HPDE6-E6E7 (cell line): Measurements from ENCODE around the gene TNRC6C.
"Not testable (repeated sequence)": the region's sequence is repeated elsewhere in the genome, so short reads cannot be mapped to it uniquely, and the experiment has no call there.

Experiments
- DNase-seq: peaks from one replicate; pipeline ENCODE4 v3.0.0; 2011; ENCODE audit warnings: missing footprints; ENCODE audit errors: extremely low spot score

The TNRC6C gene

GRCh38 chr17:78043031-78043430 is 84.5 kb downstream of the TNRC6C start:
- DNase-seq, result no peak

GRCh38 chr17:78044280-78044835 is 85.9 kb downstream of the TNRC6C start:
- DNase-seq, result no peak

- no peak for DNase-seq
These were observed 86.8 kb downstream of the TNRC6C start for GRCh38 chr17:78045316-78045715.

DNA sequence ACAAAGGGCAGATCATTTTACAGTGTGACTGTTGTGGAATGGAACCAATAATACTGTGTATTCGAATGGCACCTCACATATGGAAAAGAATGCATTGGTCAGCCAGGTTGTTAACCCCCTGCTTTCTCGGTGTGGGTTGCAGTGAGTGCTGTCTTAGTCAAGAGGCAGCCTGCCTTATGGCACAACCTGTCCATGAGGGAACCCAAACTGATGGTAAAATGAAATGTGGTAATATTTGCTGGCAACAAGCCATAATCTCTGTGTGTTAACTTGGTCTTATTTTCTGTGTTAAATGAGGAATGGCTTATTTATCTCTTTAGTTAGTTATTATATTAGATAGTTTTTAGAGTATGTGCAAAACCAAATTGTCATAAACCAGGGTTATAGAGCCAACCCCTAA is 88.4 kb downstream of the TNRC6C start:
- DNase-seq, result no peak

DNA sequence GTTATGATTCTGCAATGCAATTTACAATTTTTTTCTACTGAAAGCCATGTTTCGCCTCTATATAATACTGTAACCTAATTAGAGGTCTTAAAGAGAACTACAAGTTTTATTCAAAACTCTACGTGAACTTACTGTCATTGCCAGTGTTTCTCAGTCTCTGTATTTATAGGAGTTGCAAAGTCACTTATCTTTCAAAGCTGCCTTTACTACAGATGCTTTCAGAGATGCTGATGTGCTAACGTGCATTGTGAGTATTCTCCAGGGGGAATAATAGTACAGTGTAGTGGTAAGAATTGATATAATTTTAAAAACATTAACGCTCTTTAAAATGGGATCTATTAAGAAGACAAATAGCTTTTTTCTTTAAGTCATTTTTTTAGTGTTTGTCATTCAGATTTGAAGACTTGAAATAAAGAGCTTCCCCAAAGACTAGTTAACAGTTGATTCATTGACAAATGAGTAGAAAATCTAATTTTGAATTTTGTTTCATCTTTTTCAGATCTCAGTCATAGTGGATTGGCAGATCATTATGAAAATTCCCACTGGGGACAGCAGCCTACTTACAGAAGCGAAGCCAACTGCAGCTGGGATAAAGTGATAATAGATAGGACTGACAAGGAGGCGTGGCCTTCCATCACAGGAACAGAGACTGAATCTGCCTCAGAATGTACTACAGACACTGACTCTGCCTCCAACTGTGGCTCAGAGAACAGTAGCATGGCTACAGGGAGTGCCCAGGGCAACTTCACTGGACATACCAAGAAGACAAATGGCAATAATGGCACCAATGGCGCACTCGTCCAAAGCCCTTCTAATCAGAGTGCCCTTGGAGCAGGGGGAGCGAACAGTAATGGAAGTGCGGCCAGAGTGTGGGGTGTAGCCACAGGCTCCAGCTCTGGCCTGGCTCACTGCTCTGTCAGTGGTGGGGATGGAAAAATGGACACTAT is 90.1 kb downstream of the TNRC6C start:
- no peak for DNase-seq

DNA sequence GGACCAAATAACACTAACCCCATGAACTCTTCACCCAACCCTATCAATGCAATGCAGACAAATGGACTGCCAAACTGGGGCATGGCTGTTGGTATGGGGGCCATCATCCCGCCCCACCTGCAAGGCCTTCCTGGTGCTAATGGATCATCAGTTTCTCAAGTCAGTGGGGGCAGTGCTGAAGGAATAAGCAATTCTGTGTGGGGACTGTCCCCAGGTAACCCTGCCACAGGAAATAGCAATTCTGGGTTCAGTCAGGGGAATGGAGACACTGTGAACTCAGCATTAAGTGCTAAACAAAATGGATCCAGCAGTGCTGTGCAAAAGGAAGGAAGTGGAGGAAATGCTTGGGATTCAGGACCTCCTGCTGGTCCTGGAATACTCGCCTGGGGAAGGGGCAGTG is 91.1 kb downstream of the TNRC6C start:
- DNase-seq, result no peak

DNA sequence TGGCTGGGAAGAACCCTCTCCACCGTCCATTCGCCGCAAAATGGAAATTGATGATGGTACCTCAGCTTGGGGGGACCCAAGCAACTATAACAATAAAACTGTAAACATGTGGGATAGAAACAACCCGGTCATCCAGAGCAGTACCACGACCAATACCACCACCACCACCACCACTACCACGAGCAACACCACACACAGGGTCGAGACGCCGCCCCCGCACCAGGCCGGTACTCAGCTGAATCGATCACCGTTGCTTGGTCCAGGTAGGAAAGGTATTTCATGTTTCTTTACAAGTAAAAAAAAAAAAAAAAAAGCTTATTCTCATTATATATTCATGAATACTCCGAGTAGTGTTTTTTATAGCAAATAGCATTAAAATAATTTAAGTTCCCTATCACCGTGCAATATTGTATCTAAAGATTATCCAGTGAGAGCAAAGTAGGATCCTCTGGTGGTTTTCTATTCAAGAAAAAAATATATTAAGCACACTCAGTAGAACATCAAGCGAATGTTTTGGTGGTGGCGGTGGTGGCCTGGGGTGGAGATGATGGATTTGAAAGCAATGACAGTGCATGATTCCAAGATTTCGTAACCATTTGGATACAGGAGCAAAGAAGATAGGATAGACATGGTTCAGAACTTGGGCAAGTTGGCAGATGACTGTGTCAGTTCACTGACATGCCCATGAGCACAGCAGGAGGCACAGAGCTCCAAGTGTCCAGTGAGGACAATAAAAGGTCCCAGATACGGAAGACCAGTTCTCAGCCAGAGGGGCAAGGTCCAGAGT is 92.9 kb downstream of the TNRC6C start:
- no peak for DNase-seq

GRCh38 chr17:78053777-78054468 is 95.4 kb downstream of the TNRC6C start:
- no peak for DNase-seq

DNA sequence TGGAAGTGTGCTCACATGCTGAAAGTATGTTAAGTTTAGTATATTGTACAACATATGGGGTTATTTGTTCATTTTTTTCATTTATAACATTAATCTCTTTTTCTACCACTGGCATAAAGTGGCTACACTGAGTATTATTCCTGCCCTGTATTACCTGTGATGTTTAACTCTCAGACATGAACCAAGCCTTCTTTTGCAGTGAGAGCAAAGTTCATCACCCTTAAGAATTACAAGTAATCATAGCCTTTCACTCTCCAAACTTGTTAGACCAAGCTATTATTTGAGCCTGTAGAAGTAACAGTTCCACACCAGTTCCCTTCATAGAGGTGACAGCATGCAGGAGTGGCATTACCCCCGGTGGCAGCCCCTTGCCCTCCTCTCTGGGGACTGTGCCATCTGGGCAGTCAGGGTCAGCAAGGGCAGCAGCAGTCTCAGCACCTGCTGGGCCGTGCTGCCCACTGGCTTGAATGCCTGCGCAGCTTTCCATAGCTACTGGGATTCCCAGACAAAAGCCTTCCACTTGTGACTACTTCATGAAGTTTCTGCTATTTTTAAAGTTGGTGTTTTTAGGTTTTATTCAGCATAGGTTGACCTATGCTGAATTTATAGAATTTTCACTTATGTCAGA is 98.7 kb downstream of the TNRC6C start:
- no peak for DNase-seq

GRCh38 chr17:78058001-78058400 is 99.5 kb downstream of the TNRC6C start:
- no peak for DNase-seq

GRCh38 chr17:78058581-78058980 is 100.1 kb downstream of the TNRC6C start:
- no peak for DNase-seq

GRCh38 chr17:78062596-78062995 is 104.1 kb downstream of the TNRC6C start:
- no peak for DNase-seq

GRCh38 chr17:78063489-78063888 is 105.0 kb downstream of the TNRC6C start:
- no peak for DNase-seq

GRCh38 chr17:78064708-78065107 is 106.2 kb downstream of the TNRC6C start:
- no peak for DNase-seq

GRCh38 chr17:78066976-78067375 is 108.5 kb downstream of the TNRC6C start:
- DNase-seq, result not testable (repeated sequence)

DNA sequence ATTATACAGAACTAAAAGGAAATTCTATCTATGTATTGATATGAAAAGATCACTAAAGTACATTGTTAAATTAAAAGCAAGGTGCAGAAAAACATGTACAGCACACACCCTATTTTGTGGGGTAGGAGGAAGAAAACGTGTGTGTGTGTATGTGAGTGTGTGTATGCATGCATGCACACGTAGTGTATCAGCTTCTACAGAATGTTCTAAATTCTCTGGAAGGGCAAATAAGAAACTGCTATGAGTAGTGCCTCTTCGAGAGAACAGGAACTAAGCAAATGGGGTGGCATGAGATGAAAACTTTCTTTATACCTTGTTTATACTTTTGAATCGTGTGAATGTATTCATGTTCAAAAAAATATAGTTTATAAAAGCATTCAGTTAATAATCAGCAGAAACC is 111.2 kb downstream of the TNRC6C start:
- DNase-seq, result no peak

- no peak for DNase-seq
These were observed 114.5 kb downstream of the TNRC6C start for GRCh38 chr17:78072961-78073360.

GRCh38 chr17:78075011-78075410 is 116.5 kb downstream of the TNRC6C start:
- DNase-seq, result no peak

GRCh38 chr17:78075545-78075944 is 117.0 kb downstream of the TNRC6C start:
- DNase-seq, result no peak

DNA sequence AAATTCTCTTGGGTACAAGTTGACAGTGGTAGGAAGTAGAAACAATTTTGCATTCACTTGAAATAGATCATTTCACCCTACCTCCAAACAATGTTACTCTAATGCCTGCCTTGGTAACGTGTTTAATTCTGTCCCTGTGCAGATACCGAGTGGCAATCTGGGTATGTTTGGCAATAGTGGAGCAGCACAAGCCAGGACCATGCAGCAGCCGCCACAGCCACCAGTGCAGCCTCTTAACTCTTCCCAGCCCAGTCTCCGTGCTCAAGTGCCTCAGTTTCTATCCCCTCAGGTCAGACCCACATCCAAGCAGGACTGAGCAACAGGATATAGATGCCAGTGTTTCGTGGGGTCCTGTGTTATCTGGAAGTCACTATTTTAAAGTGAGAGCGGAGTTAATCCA is 120.8 kb downstream of the TNRC6C start:
- DNase-seq, result no peak

DNA sequence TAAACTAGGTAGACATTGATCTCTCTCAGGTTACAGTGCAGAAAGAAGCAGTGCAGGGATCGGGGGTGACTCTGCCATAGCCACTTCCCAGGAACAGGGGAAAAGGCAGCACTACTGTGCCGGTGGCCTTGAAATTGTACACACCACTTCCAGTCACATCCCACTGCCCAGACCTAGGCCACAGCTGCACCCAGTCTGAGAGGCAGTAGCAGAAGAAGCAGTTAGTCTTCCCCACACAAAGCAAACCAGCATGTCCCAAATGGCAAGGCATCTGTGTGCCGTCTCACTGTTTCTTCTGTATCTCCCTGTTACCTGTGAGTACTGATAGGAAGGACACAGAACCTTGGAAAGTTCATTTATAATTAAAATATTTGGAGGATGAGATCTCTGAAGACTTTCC is 123.0 kb downstream of the TNRC6C start:
- DNase-seq, result no peak
